ENCODE results near the gene SEPTIN10. TPM values are rescaled to one million over a fixed set of nuclear protein-coding genes. Genes with fewer than 3 reads are reported as not detected.

The SEPTIN10 gene
- total and polyA plus RNA-seq, 2 experiments from 2014 or later = 52.3 to 85.1 TPM

DNA sequence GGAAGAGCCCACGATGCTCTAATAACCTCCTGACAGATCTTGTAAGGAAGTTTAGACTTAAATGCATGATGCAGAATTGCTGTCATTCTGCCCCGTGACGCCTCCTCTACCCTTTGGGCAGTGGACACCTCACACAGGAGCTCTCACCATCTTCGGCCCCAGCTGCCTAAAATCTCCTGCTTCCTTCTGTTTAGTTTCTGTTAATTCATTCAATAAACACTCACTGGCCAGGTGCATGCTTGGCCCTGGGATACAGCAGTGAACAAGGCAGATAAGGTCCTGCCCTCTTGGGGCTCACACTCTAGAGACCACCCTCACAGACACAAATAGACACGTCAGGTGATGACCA lies 81.1 kb downstream of the SEPTIN10 start (continued):
- TF ChIP-seq ZNF462 (CRISPR knock-in tag; IDR thresholded peaks at IDR 0.05) = no peak
- no peak for TF ChIP-seq EZH2phosphoT487 (IDR thresholded peaks at IDR 0.05; ENCODE audit: unreplicated experiment)
- no peak for TF ChIP-seq NANOG (IDR thresholded peaks at IDR 0.05; ENCODE audit: borderline replicate concordance)
- TF ChIP-seq, protein P1, sequence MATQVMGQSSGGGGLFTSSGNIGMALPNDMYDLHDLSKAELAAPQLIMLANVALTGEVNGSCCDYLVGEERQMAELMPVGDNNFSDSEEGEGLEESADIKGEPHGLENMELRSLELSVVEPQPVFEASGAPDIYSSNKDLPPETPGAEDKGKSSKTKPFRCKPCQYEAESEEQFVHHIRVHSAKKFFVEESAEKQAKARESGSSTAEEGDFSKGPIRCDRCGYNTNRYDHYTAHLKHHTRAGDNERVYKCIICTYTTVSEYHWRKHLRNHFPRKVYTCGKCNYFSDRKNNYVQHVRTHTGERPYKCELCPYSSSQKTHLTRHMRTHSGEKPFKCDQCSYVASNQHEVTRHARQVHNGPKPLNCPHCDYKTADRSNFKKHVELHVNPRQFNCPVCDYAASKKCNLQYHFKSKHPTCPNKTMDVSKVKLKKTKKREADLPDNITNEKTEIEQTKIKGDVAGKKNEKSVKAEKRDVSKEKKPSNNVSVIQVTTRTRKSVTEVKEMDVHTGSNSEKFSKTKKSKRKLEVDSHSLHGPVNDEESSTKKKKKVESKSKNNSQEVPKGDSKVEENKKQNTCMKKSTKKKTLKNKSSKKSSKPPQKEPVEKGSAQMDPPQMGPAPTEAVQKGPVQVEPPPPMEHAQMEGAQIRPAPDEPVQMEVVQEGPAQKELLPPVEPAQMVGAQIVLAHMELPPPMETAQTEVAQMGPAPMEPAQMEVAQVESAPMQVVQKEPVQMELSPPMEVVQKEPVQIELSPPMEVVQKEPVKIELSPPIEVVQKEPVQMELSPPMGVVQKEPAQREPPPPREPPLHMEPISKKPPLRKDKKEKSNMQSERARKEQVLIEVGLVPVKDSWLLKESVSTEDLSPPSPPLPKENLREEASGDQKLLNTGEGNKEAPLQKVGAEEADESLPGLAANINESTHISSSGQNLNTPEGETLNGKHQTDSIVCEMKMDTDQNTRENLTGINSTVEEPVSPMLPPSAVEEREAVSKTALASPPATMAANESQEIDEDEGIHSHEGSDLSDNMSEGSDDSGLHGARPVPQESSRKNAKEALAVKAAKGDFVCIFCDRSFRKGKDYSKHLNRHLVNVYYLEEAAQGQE (IDR thresholded peaks at IDR 0.05; ENCODE audit: unreplicated experiment) = no peak

- no peak for ATAC-seq
- H3K36me3 Mint-ChIP-seq (ENCODE audit: low read depth) = peaks cover 7% of the 10 kb centered on the region
- no peaks in the 10 kb centered on the region for H3K79me2 ChIP-seq (replicated peaks; ENCODE audit: insufficient read depth)
- TF ChIP-seq JUNB (IDR thresholded peaks at IDR 0.05; ENCODE audit: unreplicated experiment) (no peak), EZH2phosphoT487 (IDR thresholded peaks at IDR 0.05; ENCODE audit: unreplicated experiment) (no peak), EZH2 (IDR thresholded peaks at IDR 0.05; ENCODE audit: low read depth, unreplicated experiment) (no peak), POLR2AphosphoS5 (IDR thresholded peaks at IDR 0.05; ENCODE audit: low read depth) (no peak), STAT1 (IDR thresholded peaks at IDR 0.05; ENCODE audit: unreplicated experiment) (no peak)
- TF ChIP-seq, protein P2, sequence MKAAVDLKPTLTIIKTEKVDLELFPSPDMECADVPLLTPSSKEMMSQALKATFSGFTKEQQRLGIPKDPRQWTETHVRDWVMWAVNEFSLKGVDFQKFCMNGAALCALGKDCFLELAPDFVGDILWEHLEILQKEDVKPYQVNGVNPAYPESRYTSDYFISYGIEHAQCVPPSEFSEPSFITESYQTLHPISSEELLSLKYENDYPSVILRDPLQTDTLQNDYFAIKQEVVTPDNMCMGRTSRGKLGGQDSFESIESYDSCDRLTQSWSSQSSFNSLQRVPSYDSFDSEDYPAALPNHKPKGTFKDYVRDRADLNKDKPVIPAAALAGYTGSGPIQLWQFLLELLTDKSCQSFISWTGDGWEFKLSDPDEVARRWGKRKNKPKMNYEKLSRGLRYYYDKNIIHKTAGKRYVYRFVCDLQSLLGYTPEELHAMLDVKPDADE (IDR thresholded peaks at IDR 0.05) = no peak
- TF ChIP-seq, protein P1 (IDR thresholded peaks at IDR 0.05; ENCODE audit: unreplicated experiment) = no peak
Observed at GRCh38 chr2:109531896-109532727, 81.7 kb downstream of the SEPTIN10 start.

More at GRCh38 chr2:109531896-109532727, 81.7 kb downstream of the SEPTIN10 start:
- no peak overlapping the region for H3K4me2 ChIP-seq
- H3K4me3 ChIP-seq = no peak overlapping the region
- Mint-ChIP-seq H3K27me3 (ENCODE audit: insufficient read depth, low read depth, poor library complexity) (peaks cover 4% of the 10 kb centered on the region), H3K4me3 (no peak overlapping the region), H3K9me3 (peaks cover 12% of the 10 kb centered on the region), H3K4me1 (peaks cover 5% of the 10 kb centered on the region; the same call in 1 of the 3 replicates), H3K27ac (no peak overlapping the region)
- DNase-seq (ENCODE audit: low spot score) = no peak
- no peak overlapping the region for H2AFZ ChIP-seq
- H3K27me3 ChIP-seq (ENCODE audit: insufficient read depth) = no peaks in the 10 kb centered on the region
- H3K4me1 ChIP-seq (ENCODE audit: insufficient read depth) = no peaks in the 10 kb centered on the region
- H3K9me2 ChIP-seq (ENCODE audit: insufficient read depth) = no peaks in the 10 kb centered on the region
- H4K20me1 ChIP-seq (replicated peaks; ENCODE audit: insufficient read depth) = no peaks in the 10 kb centered on the region
- H3K36me3 ChIP-seq (ENCODE audit: insufficient read depth) = no peaks in the 10 kb centered on the region
- no peak overlapping the region for H3K27ac ChIP-seq (ENCODE audit: low read depth)
- no peaks in the 10 kb centered on the region for H3F3A ChIP-seq (replicated peaks; ENCODE audit: low read depth)
